GM12878 (cell line): ENCODE results near the gene ALDH3A2.

Source experiments
- CREB1 ChIP-seq: IDR thresholded peaks from 2 replicates; pipeline ENCODE4 v1.6.1; 2012; ENCODE audit warnings: low read depth, mild to moderate bottlenecking, inconsistent platforms
- ESRRA ChIP-seq: IDR thresholded peaks from 2 replicates; pipeline ENCODE4 v1.6.1; 2012; ENCODE audit warnings: mild to moderate bottlenecking, low read length, improper control_type of control experiment
- FOS ChIP-seq: IDR thresholded peaks from 3 replicates; pipeline ENCODE4 v1.6.1; 2011; ENCODE audit warnings: borderline replicate concordance; ENCODE audit not compliant: insufficient read length; ENCODE audit errors: extremely low read depth
- MXI1 ChIP-seq: fragments of 150-350 bp; IDR thresholded peaks from 2 replicates; pipeline ENCODE4 v1.6.1; 2011; ENCODE audit warnings: low read depth, mild to moderate bottlenecking, inconsistent platforms, low read length, improper control_type of control experiment
- POLR2A ChIP-seq: IDR thresholded peaks from 2 replicates; pipeline ENCODE4 v1.6.1; 2011; ENCODE audit warnings: low read depth, mild to moderate bottlenecking, low read length
- PRDM15 ChIP-seq: fragments of 450-650 bp; formaldehyde crosslinking; IDR thresholded peaks from 2 replicates; pipeline ENCODE4 v1.4.0; 2020; ENCODE audit warnings: mild to moderate bottlenecking, moderate library complexity
- SIN3A ChIP-seq: IDR thresholded peaks from 2 replicates; pipeline ENCODE4 v1.6.1; 2012; ENCODE audit warnings: low read depth, low read length, improper control_type of control experiment
- SMC3 ChIP-seq: IDR thresholded peaks from 2 replicates; pipeline ENCODE4 v1.6.1; 2011; ENCODE audit warnings: low read length, improper control_type of control experiment, borderline replicate concordance
- TF ChIP-seq, protein P1 (sequence below), 3 experiments: IDR thresholded peaks in 2 of 3; conservative IDR thresholded peaks in 1 of 3; 2 replicates each; pipeline ENCODE4 v1.5.1; 2011; ENCODE audit warnings: low read depth in 3 of 3, low read length in 3 of 3, mild to moderate bottlenecking in 3 of 3, control low read depth in 2 of 3, moderate library complexity in 2 of 3, inconsistent platforms in 1 of 3, mixed read lengths in 1 of 3; ENCODE audit not compliant: control insufficient read depth in 2 of 3, insufficient read depth in 1 of 3; ENCODE audit errors: extremely low read depth in 1 of 3
- TF ChIP-seq, protein P2 (sequence below): fragments of 450-650 bp; IDR thresholded peaks from 2 replicates; pipeline ENCODE4 v1.6.1; 2016; ENCODE audit warnings: mild to moderate bottlenecking

DNA sequence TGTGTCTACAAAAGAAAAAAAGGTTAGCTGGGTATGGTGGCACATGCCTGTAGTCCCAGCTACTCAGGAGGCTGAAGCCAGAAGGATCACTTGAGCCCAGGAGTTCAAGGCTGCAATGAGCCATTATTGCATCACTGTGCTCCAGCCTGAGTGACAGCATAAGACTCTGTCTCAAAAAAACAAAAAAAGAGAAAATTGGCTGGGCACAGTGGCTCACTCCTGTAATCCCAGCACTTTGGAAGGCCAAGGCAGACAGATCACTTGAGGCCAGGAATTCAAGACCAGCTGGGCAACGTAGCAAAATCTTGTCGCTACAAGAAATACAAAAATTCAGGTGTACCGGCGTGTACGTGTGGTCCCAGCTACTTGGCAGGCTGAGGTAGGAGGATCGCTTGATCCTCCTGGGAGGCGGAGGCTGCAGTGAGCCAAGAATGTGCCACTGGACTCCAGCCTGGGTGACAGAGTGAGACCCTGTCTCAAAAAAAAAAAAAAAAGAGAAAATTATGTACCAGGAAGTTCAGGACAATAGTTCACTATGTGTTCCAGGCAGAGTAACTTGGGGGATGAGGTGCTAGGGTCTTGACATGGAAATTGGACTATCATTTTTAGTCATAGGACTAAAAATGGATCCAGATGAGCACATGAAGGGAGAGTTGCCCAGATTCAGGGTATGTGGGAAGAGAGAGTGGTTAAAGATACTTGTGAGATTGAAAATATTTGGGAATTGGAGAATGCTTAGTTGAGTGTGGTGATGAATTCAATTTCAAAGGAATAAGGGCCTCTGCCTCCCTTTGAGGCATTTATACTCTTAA, 11.0 kb downstream of the ALDH3A2 start:
- TF ChIP-seq SIN3A (no peak), PRDM15 (no peak), FOS (no peak), CREB1 (no peak), MXI1 (no peak), POLR2A (no peak), ESRRA (no peak), SMC3 (no peak)
- TF ChIP-seq, protein P1, sequence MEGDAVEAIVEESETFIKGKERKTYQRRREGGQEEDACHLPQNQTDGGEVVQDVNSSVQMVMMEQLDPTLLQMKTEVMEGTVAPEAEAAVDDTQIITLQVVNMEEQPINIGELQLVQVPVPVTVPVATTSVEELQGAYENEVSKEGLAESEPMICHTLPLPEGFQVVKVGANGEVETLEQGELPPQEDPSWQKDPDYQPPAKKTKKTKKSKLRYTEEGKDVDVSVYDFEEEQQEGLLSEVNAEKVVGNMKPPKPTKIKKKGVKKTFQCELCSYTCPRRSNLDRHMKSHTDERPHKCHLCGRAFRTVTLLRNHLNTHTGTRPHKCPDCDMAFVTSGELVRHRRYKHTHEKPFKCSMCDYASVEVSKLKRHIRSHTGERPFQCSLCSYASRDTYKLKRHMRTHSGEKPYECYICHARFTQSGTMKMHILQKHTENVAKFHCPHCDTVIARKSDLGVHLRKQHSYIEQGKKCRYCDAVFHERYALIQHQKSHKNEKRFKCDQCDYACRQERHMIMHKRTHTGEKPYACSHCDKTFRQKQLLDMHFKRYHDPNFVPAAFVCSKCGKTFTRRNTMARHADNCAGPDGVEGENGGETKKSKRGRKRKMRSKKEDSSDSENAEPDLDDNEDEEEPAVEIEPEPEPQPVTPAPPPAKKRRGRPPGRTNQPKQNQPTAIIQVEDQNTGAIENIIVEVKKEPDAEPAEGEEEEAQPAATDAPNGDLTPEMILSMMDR (IDR thresholded peaks at IDR 0.05 in 2 of 3, conservative IDR thresholded peaks at IDR 0.05 in 1 of 3; ENCODE audit: control insufficient read depth in 2 of 3, extremely low read depth in 1 of 3, insufficient read depth in 1 of 3, low read depth in 3 of 3, low read length in 3 of 3), result no peak
- TF ChIP-seq, protein P2, sequence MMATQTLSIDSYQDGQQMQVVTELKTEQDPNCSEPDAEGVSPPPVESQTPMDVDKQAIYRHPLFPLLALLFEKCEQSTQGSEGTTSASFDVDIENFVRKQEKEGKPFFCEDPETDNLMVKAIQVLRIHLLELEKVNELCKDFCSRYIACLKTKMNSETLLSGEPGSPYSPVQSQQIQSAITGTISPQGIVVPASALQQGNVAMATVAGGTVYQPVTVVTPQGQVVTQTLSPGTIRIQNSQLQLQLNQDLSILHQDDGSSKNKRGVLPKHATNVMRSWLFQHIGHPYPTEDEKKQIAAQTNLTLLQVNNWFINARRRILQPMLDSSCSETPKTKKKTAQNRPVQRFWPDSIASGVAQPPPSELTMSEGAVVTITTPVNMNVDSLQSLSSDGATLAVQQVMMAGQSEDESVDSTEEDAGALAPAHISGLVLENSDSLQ, result no peak
